ENCODE data around the gene TRAPPC5.

DNA sequence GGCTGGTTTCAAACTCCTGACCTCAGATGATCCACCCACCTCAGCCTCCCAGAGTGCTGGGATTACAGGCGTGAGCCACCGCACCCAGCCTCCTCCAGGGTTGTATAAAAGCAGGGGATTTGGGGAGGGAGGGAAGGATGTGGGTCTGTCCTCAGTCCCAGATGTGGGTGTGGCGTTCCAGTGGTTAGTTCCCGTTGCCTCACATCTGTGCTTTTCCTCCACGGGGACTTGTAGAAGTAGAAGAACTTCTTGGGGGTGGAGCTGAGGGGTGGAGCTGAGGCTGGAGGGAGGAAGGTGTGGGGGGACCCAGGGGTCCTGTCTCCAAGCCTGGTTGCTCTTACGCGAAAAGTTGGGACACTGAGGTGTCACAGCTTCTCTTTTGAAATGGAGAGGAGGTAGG, 4.3 kb upstream of the TRAPPC5 start:
- no peak for TF ChIP-seq CTCF (conservative IDR thresholded peaks at IDR 0.05; ENCODE audit: low read depth, low read length)
- no peak for TF ChIP-seq EZH2phosphoT487 (IDR thresholded peaks at IDR 0.05; ENCODE audit: borderline replicate concordance, low read length)
